DMS114 treated with DMSO at 0.1 percent for 48 hours (cell line): ENCODE measurements around the gene IARS1.

Experiments
- DNase-seq: peaks from one replicate; lab custom pipeline; 2025; ENCODE audit not compliant: unreplicated experiment; lab: John Stamatoyannopoulos, UW

IARS1 gene

GRCh38 chr9:92293452-92294296, at the start of gene IARS1:
Gene IARS1 (minus strand): TSS chr9:92293697. CDS start chr9:92289419, 4,278 bp downstream.
- peak; percentile 80 for DNase-seq

GRCh38 chr9:92342825-92343488, 49.5 kb upstream of the IARS1 start:
- DNase-seq, result no peak

- no peak for DNase-seq
These were observed 48.1 kb upstream of the IARS1 start for GRCh38 chr9:92341578-92341977.

GRCh38 chr9:92333282-92333634, 39.8 kb upstream of the IARS1 start:
- DNase-seq, result no peak

- no peak for DNase-seq
These were observed 39.2 kb upstream of the IARS1 start for GRCh38 chr9:92332577-92333281.

- peak; percentile 17 for DNase-seq
These were observed 34.7 kb upstream of the IARS1 start for GRCh38 chr9:92328225-92328624.

- no peak for DNase-seq
These were observed 33.9 kb upstream of the IARS1 start for GRCh38 chr9:92327283-92327850.

- no peak for DNase-seq
These were observed 32.5 kb upstream of the IARS1 start for GRCh38 chr9:92325991-92326500.

GRCh38 chr9:92325269-92325990, 31.9 kb upstream of the IARS1 start, which contains the start of the genes CENPP and NOL8:
Gene CENPP (plus strand): TSS chr9:92325953.
Gene NOL8 (minus strand): TSS chr9:92325350. CDS start chr9:92324161, 1,189 bp downstream.
- DNase-seq, result peak; percentile 72

GRCh38 chr9:92324889-92325268, 31.4 kb upstream of the IARS1 start:
- DNase-seq, result no peak

- DNase-seq, result no peak
These were observed 30.9 kb upstream of the IARS1 start for GRCh38 chr9:92324431-92324830.

GRCh38 chr9:92315456-92315855, 22.0 kb upstream of the IARS1 start:
- no peak for DNase-seq

- no peak for DNase-seq
These were observed 20.1 kb upstream of the IARS1 start for GRCh38 chr9:92313624-92314012.

GRCh38 chr9:92312887-92313623, 19.6 kb upstream of the IARS1 start:
- DNase-seq, result no peak

- DNase-seq, result no peak
These were observed 17.1 kb upstream of the IARS1 start for GRCh38 chr9:92310562-92310961.

- no peak for DNase-seq
These were observed 15.4 kb upstream of the IARS1 start for GRCh38 chr9:92308893-92309292.

GRCh38 chr9:92300936-92301335, 7.4 kb upstream of the IARS1 start:
- DNase-seq, result no peak

GRCh38 chr9:92299116-92299515, 5.6 kb upstream of the IARS1 start:
- DNase-seq, result no peak

GRCh38 chr9:92298036-92298435, 4.5 kb upstream of the IARS1 start:
- no peak for DNase-seq

- DNase-seq, result no peak
These were observed 4.1 kb upstream of the IARS1 start for GRCh38 chr9:92297611-92298010.
